Body of pancreas (tissue), 4 donors: ENCODE data around the gene CMIP. TPM values are rescaled to one million over a fixed set of nuclear protein-coding genes. Genes with fewer than 3 reads are reported as not detected.

Source experiments
- ATAC-seq: fragments of 150-250 bp; one replicate; pipeline ENCODE4 v1.9.1; 2016
- DNase-seq, 4 donors: peaks; one replicate each; pipeline ENCODE4 v3.0.0-alpha.2; 2019
- H3K27ac ChIP-seq, 4 donors: fragments of 200-600 bp; sonication (generic); 1 replicate in 3 of 4; 2 replicates in 1 of 4; pipeline versions ENCODE4 v1.5.1 to v1.6.1; 2016 to 2019; ENCODE audit warnings: mild to moderate bottlenecking in 1 of 4, mixed read lengths in 1 of 4, moderate library complexity in 1 of 4
- H3K27me3 ChIP-seq, 2 donors: fragments of 200-600 bp; sonication (generic); one replicate each; pipeline ENCODE4 v1.6.0; 2016; ENCODE audit warnings: mild to moderate bottlenecking in 1 of 2
- H3K36me3 ChIP-seq, 2 donors: fragments of 200-600 bp; sonication (generic); replicated peaks in 1 of 2; 2 replicates each; pipeline ENCODE4 v1.5.1; 2016; ENCODE audit warnings: low read depth in 2 of 2; ENCODE audit not compliant: insufficient read depth in 1 of 2
- H3K4me1 ChIP-seq: fragments of 200-600 bp; sonication (generic); one replicate; pipeline ENCODE4 v1.6.0; 2016
- H3K4me3 ChIP-seq, 2 donors: fragments of 200-600 bp; sonication (generic); 1 replicate in 1 of 2; 2 replicates in 1 of 2; pipeline ENCODE4 v1.5.1; 2016 to 2019
- H3K9me3 ChIP-seq, 3 donors: fragments of 200-600 bp; sonication (generic); 1 replicate in 2 of 3; 2 replicates in 1 of 3; pipeline ENCODE4 v1.5.1; 2016
- POLR2A ChIP-seq, 3 donors: fragments of 450-650 bp; IDR thresholded peaks; one replicate each; pipeline ENCODE4 v1.6.1; 2016; ENCODE audit warnings: antibody characterized with exemption in 3 of 3, mild to moderate bottlenecking in 2 of 3
- WGBS, 2 donors: methylation state at CpG; one replicate each; pipeline ENCODE4 v1.1.5; 2017; 5-methylcytosine and 5-hydroxymethylcytosine counted together
- intact Hi-C: fragments of 100-400 bp; cut with DNase I; formaldehyde crosslinking; loops from one replicate; pipeline ENCODE4 v1.15.1; 2023
- total RNA-seq, 2 donors: library from RNA; depleted of rRNA; stranded (reverse); fragments of >200 nt; gene quantifications; one replicate each; pipeline ENCODE4 v1.1.0, GENCODE V29; 2016
- TF ChIP-seq, protein P1 (sequence below), 7 experiments: fragments of 450-650 bp in 4 of 7; fragments of 200-600 bp in 3 of 7; sonication (generic) in 3 of 7; IDR thresholded peaks; one replicate each; pipeline ENCODE4 v1.5.1; 2016 to 2019; ENCODE audit warnings: antibody characterized with exemption in 7 of 7

The CMIP gene
- total RNA-seq, 2 donors from 2014 or later: 18.7 to 18.8 TPM

DNA sequence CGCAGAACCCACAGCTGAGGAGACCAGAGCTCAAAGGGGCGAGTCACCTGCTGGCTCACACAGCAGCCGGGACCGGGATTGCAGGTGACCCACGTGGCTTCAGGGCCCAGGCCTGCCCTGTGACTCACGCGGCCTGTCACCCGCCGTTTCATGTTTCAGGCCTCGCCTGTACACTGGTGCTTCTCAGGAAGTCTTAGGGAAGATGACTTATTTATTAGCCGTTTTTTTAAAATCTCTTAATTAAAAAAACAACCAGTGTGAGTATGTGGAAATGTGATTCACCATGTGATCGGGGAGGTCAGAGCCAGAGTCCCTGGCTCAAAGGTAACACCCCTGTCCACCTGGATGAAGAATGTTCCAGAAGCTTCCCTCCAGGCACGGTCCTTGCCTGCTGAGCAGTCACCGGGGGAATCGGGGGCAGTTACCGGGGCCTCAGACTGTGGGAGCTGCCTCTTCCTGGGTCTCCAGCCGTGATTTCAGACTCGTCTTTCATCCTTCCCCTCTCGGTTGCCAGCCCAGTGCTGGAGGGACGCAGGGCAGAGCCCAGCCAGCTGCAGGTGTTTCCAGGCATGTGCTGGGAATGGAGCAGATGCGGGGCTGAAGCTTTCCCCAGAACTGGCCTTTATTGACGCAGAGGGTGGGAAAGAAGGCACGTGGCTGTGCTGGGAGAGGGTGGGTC is 49.3 kb downstream of the CMIP start:
- peaks cover 71% of the 10 kb centered on the region for H3K4me1 ChIP-seq

DNA sequence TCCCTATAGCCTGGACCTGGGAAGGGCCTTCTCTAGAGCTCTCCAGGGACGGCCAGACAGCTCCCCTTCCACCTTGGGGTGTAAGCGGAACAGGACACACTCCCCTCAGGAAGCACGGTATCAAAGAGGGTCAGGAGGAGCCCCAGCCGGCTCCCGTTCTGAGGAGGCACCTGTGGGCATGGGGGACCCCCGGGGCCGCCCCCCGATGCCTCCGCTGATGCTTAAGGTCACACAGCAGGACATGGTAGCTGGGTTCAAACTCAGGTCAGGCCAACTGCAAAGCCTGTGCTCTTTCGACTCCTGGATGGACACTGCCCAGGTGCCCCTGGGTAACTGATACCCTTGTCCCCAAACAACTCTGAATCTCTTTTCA is 49.8 kb downstream of the CMIP start:
- TF ChIP-seq, protein P1, sequence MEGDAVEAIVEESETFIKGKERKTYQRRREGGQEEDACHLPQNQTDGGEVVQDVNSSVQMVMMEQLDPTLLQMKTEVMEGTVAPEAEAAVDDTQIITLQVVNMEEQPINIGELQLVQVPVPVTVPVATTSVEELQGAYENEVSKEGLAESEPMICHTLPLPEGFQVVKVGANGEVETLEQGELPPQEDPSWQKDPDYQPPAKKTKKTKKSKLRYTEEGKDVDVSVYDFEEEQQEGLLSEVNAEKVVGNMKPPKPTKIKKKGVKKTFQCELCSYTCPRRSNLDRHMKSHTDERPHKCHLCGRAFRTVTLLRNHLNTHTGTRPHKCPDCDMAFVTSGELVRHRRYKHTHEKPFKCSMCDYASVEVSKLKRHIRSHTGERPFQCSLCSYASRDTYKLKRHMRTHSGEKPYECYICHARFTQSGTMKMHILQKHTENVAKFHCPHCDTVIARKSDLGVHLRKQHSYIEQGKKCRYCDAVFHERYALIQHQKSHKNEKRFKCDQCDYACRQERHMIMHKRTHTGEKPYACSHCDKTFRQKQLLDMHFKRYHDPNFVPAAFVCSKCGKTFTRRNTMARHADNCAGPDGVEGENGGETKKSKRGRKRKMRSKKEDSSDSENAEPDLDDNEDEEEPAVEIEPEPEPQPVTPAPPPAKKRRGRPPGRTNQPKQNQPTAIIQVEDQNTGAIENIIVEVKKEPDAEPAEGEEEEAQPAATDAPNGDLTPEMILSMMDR (IDR thresholded peaks at IDR 0.05): no peak
- no peak for TF ChIP-seq POLR2A (IDR thresholded peaks at IDR 0.05)
- no peak for ATAC-seq
- DNase-seq: no peak
- Histone ChIP-seq H3K27ac (peak overlapping the region; percentile 84 to 94 (median 90)), H3K9me3 (no peaks in the 10 kb centered on the region), H3K36me3 (no peaks in the 10 kb centered on the region), H3K27me3 (no peaks in the 10 kb centered on the region), H3K4me1 (peaks cover 69% of the 10 kb centered on the region), H3K4me3 (no peak overlapping the region)
- WGBS, 2 donors: 25 to 40% methylated on average over 9 to 10 of the region's 10 CpGs
- intact Hi-C loops: no loop called here

More for the DNA sequence above, 49.3 kb downstream of the CMIP start:
- DNase-seq (peak; percentile 90 to 95 (median 94)), ATAC-seq (peak; percentile 91)
- Histone ChIP-seq H3K4me3 (no peak overlapping the region), H3K36me3 (no peaks in the 10 kb centered on the region), H3K9me3 (no peaks in the 10 kb centered on the region), H3K27ac (peak overlapping the region; percentile 84 to 94 (median 90)), H3K27me3 (no peaks in the 10 kb centered on the region)
- TF ChIP-seq POLR2A (IDR thresholded peaks at IDR 0.05): peak in 2 of 3 donors; percentile 23 to 47
- TF ChIP-seq, protein P1 (IDR thresholded peaks at IDR 0.05): no peak
- 20 to 73% methylated on average over 7 to 23 of the region's 23 CpGs for WGBS, 2 donors
- intact Hi-C loops: no loop called here

GRCh38 chr16:81494888-81495287 is 50.3 kb downstream of the CMIP start:
- DNase-seq (no peak), ATAC-seq (no peak)
- Histone ChIP-seq H3K4me3 (no peak overlapping the region), H3K36me3 (no peaks in the 10 kb centered on the region), H3K9me3 (no peaks in the 10 kb centered on the region), H3K27me3 (no peaks in the 10 kb centered on the region), H3K27ac (peak overlapping the region in 3 of 4 donors; percentile 26 to 94 (median 87)), H3K4me1 (peaks cover 64% of the 10 kb centered on the region)
- TF ChIP-seq, protein P1 (IDR thresholded peaks at IDR 0.05): no peak
- TF ChIP-seq POLR2A (IDR thresholded peaks at IDR 0.05): no peak
- intact Hi-C loops: no loop called here
- WGBS, 2 donors: 71 to 86% methylated on average over 4 of the region's 4 CpGs

- 51 to 78% methylated on average over 12 to 17 of the region's 17 CpGs for WGBS, 2 donors
- no peaks in the 10 kb centered on the region for H3K27me3 ChIP-seq
- H3K27ac ChIP-seq: peak overlapping the region in 3 of 4 donors; percentile 26 to 94 (median 87)
- ATAC-seq (no peak), DNase-seq (peak in 1 of 4 donors; percentile 38)
- H3K9me3 ChIP-seq: no peaks in the 10 kb centered on the region
- peaks cover 61% of the 10 kb centered on the region for H3K4me1 ChIP-seq
- H3K36me3 ChIP-seq: no peaks in the 10 kb centered on the region
- intact Hi-C loops: no loop called here
- no peak overlapping the region for H3K4me3 ChIP-seq
- TF ChIP-seq POLR2A (IDR thresholded peaks at IDR 0.05): no peak
Measured at GRCh38 chr16:81495321-81496234, 51.0 kb downstream of the CMIP start.

DNA sequence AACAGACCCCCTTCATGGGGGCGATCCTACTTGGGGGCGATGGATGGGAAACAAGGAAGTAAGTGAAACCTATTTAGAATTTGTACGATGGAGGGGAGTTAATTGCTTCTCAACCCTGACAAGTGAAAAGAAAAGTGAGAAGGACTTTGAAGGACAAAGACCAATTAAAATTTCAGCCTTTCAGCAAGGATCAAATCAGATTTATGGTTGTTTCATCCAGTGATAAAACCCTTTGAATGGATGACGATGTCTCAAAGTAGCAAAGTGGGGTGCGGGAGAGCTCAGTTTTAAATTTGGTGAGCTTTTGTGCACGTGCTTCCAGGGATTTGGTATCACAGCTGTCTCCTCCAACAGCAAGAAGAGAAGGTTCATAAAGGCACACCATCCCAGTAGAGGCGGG is 51.7 kb downstream of the CMIP start:
- no peak for ATAC-seq
- no peak for DNase-seq
- 82 to 83% methylated on average over 7 of the region's 7 CpGs for WGBS, 2 donors
- intact Hi-C loops: no loop called here
- no peaks in the 10 kb centered on the region for H3K9me3 ChIP-seq
- no peaks in the 10 kb centered on the region for H3K36me3 ChIP-seq
- TF ChIP-seq POLR2A (IDR thresholded peaks at IDR 0.05): no peak
- TF ChIP-seq, protein P1 (IDR thresholded peaks at IDR 0.05): no peak
- H3K27me3 ChIP-seq: no peaks in the 10 kb centered on the region
- no peak overlapping the region for H3K27ac ChIP-seq
- H3K4me1 ChIP-seq: peaks cover 59% of the 10 kb centered on the region
- no peak overlapping the region for H3K4me3 ChIP-seq
